Renal cortical epithelial cell (primary cell): ENCODE results near the gene SPPL3. TPM values are rescaled to one million over a fixed set of nuclear protein-coding genes. Genes with fewer than 3 reads are reported as not detected.

ENCODE experiments used
- DNase-seq: peaks from one replicate; pipeline ENCODE4 v3.0.0-alpha.2; 2011; ENCODE audit warnings: low read depth
- total RNA-seq: library from RNA; depleted of rRNA; stranded (reverse); fragments of >200 nt; gene quantifications from 2 replicates; pipeline ENCODE4 v1.2.3, GENCODE V29; 2014

The SPPL3 gene
- total RNA-seq, 1 donor from 2014 or later, result 13.5 TPM

- DNase-seq, result no peak
Measured at GRCh38 chr12:120787889-120788288, 116.3 kb downstream of the SPPL3 start.

GRCh38 chr12:120784804-120785203 is 119.4 kb downstream of the SPPL3 start:
- DNase-seq, result no peak

GRCh38 chr12:120783197-120783596 is 121.0 kb downstream of the SPPL3 start:
- peak; percentile 47 for DNase-seq

- peak; percentile 47 for DNase-seq
Measured at GRCh38 chr12:120775862-120776552, 128.2 kb downstream of the SPPL3 start.

GRCh38 chr12:120774169-120774916 is 129.8 kb downstream of the SPPL3 start:
- peak; percentile 33 for DNase-seq

GRCh38 chr12:120771097-120771496 is 133.1 kb downstream of the SPPL3 start:
- no peak for DNase-seq

GRCh38 chr12:120767071-120768024 is 136.8 kb downstream of the SPPL3 start:
- DNase-seq, result no peak

GRCh38 chr12:120766566-120766965 is 137.6 kb downstream of the SPPL3 start:
- DNase-seq, result no peak

- no peak for DNase-seq
Measured at GRCh38 chr12:120764816-120765215, 139.3 kb downstream of the SPPL3 start.

GRCh38 chr12:120763250-120763649 is 140.9 kb downstream of the SPPL3 start:
- DNase-seq, result no peak

GRCh38 chr12:120762086-120762485 is 142.1 kb downstream of the SPPL3 start:
- DNase-seq, result no peak

- DNase-seq, result peak; percentile 61
Measured at GRCh38 chr12:120761519-120761934, 142.6 kb downstream of the SPPL3 start.

GRCh38 chr12:120760349-120761254 is 143.6 kb downstream of the SPPL3 start:
- no peak for DNase-seq

- DNase-seq, result no peak
Measured at GRCh38 chr12:120759591-120760348, 144.4 kb downstream of the SPPL3 start.

GRCh38 chr12:120758798-120759590 is 145.2 kb downstream of the SPPL3 start:
- no peak for DNase-seq

- no peak for DNase-seq
Measured at GRCh38 chr12:120757949-120758348, 146.2 kb downstream of the SPPL3 start.

- DNase-seq, result no peak
Measured at GRCh38 chr12:120757226-120757742, 146.9 kb downstream of the SPPL3 start.

- DNase-seq, result no peak
Measured at GRCh38 chr12:120755269-120755668, 148.9 kb downstream of the SPPL3 start.

- no peak for DNase-seq
Measured at GRCh38 chr12:120754792-120755191, 149.4 kb downstream of the SPPL3 start.
